ENCODE results near the gene SRBD1.

SRBD1 gene

DNA sequence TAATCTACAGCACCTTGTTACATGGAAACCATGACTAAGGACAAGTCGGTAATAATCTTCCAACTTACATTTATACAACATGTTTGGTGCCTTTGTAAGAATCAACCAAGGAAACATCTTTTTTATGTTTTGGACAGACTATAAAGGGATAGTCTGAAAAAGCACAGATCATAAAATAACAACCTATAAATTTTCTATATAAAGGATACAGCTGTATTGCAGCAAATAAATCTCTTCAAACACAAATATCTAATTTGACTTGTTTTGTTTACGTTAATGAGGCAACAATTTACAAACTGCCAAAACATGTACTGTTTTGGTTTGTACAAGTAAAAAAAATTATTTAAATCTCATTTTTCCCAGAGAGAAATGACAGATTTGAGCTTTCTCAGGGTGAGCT, 92.5 kb downstream of the SRBD1 start:
- Histone ChIP-seq H3K36me3 (ENCODE audit: insufficient read depth, low read length) (no peaks in the 10 kb centered on the region), H3K4me1 (ENCODE audit: insufficient read depth, low read length) (no peaks in the 10 kb centered on the region), H3K9me3 (ENCODE audit: control insufficient read depth, insufficient read depth, low read length) (no peaks in the 10 kb centered on the region), H3K9ac (ENCODE audit: low read depth, low read length) (no peak overlapping the region)

DNA sequence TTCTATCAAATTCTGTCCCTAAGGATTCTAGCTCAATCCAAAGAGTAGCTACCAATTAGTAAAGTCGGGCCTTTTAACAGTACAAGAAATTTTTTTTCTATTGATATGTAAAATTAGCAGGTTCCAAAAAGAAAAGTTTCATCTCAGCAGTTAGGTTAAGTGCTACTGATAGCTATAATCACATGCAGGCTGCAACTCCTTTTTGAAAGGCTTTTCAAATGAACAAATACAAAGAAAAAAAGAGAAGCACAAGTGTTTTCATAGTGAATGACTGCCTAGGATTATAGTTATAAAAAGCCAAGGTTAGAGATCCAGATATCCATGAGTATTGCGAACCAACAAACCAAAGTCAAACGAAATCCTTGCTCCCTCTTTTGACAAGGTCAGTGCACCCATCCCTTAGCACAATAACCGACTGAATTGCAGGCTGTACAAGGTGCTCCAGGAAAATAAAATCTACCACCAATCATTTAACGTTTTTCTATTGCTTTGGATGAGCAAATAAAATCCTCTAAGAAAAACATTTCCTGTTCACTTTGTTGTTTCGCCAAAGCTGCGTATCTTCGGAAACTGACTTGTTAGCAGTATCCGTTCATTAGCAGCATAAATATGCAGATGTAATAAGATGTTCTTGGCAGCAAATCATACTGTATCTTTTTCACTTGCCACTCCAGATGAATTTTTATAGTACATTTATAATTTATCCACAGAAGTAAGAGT, 100.2 kb downstream of the SRBD1 start:
- H3K36me3 ChIP-seq (ENCODE audit: insufficient read depth, low read length): no peaks in the 10 kb centered on the region
- peaks cover 18% of the 10 kb centered on the region; the same call in 1 of the 2 replicates for H3K4me1 ChIP-seq (ENCODE audit: insufficient read depth, low read length)
- H3K9me3 ChIP-seq (ENCODE audit: control insufficient read depth, insufficient read depth, low read length): no peaks in the 10 kb centered on the region
- H3K9ac ChIP-seq (ENCODE audit: low read depth, low read length): no peak overlapping the region

DNA sequence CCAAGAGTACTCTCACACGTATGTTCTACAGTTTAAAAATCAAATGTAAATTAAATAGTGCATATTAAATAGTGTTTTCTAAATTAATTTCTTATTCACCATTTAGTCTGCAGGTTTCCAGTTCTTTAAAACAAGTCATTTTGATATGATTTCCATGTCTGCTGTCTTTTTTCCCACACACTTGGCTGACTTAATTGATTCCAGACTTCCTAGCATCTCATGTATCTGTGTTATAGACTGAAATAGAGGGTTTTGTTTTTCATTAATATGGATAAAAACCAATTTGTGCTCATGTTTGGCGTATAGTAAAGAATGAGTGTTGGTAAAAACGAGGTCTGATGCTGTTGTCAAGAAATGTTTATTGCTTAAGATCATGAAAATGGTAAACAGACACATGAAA, 104.3 kb downstream of the SRBD1 start:
- Histone ChIP-seq H3K9me3 (ENCODE audit: control insufficient read depth, insufficient read depth, low read length) (no peaks in the 10 kb centered on the region; the same call in 1 of the 2 replicates), H3K4me1 (ENCODE audit: insufficient read depth, low read length) (peaks cover 11% of the 10 kb centered on the region; the same call in 1 of the 2 replicates), H3K9ac (ENCODE audit: low read depth, low read length) (no peak overlapping the region), H3K36me3 (ENCODE audit: insufficient read depth, low read length) (no peaks in the 10 kb centered on the region)

DNA sequence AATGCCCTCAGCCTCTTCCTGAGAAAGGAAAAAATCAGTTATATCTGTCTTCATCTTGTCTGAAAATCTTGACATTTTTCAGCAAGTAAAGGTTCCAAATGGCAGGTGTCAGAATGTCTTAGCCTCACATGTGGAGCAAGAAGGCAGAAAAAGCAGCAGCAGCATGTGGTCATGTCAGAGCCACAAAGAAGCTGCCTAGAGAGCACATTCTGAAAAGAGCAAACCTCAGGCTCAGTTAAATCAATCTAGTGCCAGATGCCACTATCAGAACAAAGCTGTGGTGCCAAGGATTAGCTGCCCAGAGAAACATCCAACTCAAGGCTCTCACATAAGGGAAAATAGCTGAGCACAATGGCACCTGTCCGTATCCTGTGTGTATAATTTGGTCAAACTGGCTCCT, 105.9 kb downstream of the SRBD1 start:
- H3K36me3 ChIP-seq (ENCODE audit: insufficient read depth, low read length): no peaks in the 10 kb centered on the region; the same call in 1 of the 2 replicates
- peaks cover 7% of the 10 kb centered on the region; the same call in 1 of the 2 replicates for H3K9me3 ChIP-seq (ENCODE audit: control insufficient read depth, insufficient read depth, low read length)
- no peaks in the 10 kb centered on the region for H3K4me1 ChIP-seq (ENCODE audit: insufficient read depth, low read length)
- H3K9ac ChIP-seq (ENCODE audit: low read depth, low read length): no peak overlapping the region

DNA sequence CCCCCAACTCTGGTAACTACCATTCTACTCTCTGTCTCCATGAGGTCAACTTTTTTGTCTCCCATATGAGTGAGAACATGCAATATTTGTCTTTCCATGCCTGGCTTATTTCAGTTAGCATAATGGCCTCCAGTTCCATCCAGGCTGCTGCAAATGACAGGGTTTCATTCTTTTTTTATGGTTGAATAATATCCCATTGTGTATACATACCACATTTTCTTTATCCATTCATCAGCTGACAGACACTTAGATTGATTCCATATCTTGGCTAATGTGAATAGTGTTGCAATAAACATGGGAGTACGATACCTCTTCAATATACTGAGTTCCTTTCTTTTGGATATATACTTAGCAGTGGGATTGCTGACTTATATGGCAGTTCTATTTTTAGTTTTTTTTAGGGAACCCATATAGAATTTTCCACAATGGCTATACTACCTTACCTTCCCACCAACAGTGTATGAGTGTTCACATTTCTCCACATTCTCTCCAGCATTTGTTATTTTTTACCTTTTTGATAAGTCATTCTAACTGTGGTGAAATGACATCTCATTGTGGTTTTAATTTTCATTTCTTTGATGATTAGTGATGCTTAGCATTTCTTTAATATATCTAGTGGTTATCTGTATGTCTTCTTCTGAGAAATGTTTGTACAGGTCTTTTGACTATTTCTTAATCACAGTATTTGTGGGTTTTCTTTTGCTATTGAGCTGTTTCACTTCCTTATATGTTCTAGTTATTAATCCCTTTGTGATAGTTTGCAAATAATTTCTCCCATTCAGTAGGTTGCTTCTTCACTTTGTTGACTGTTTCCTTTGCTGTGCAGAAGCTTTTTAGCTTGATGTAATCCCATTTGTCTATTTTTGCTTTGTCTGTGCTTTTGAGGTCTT, 112.2 kb downstream of the SRBD1 start:
- Histone ChIP-seq H3K36me3 (ENCODE audit: insufficient read depth, low read length) (no peaks in the 10 kb centered on the region; the same call in 1 of the 2 replicates), H3K4me1 (ENCODE audit: insufficient read depth, low read length) (no peaks in the 10 kb centered on the region; the same call in 1 of the 2 replicates), H3K9ac (ENCODE audit: low read depth, low read length) (no peak overlapping the region), H3K9me3 (ENCODE audit: control insufficient read depth, insufficient read depth, low read length) (peaks cover 7% of the 10 kb centered on the region; the same call in 1 of the 2 replicates)

DNA sequence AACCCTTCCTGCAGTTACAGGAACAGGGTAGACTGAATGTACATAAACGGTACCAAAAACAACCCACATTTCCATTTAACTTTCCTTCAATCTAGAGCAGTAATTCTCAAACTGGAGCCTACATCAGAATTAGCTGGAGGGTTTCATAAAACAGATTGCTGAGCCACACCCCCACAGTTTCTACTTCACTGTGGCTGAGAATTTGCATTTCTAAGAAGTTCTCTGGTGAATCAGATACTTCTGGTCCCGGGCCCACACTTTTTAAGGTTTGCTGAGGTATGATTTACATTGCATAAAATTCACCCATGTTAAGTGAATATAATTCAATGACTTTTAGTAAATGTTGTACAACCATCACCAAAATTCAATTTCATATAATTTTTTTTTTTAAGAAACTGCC, 113.7 kb downstream of the SRBD1 start:
- H3K4me1 ChIP-seq (ENCODE audit: insufficient read depth, low read length): no peaks in the 10 kb centered on the region; the same call in 1 of the 2 replicates
- H3K9me3 ChIP-seq (ENCODE audit: control insufficient read depth, insufficient read depth, low read length): 0 out of 2 replicates have a peak, but pooled peaks cover 7% of the 10 kb centered on the region
- no peaks in the 10 kb centered on the region; the same call in 1 of the 2 replicates for H3K36me3 ChIP-seq (ENCODE audit: insufficient read depth, low read length)
- H3K9ac ChIP-seq (ENCODE audit: low read depth, low read length): no peak overlapping the region

DNA sequence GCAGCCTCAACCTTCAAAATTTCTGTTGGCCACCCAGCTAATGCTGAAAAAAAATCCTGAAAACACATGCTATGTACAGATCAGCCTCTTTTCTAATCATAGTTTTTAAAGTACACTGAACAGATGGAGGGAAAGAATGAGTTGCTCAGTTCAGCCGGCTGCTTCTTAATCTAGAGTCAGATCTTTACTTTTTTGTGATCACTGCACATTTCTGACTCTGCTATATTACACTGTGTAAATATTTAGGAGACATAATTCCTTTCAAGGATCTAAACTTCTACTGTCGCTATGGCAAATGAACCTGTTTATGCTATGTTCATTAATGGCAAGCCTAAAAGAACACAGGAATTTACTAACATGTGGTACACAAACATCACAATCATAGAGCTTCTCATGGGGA, 114.2 kb downstream of the SRBD1 start:
- no peaks in the 10 kb centered on the region; the same call in 1 of the 2 replicates for H3K36me3 ChIP-seq (ENCODE audit: insufficient read depth, low read length)
- no peaks in the 10 kb centered on the region; the same call in 1 of the 2 replicates for H3K4me1 ChIP-seq (ENCODE audit: insufficient read depth, low read length)

DNA sequence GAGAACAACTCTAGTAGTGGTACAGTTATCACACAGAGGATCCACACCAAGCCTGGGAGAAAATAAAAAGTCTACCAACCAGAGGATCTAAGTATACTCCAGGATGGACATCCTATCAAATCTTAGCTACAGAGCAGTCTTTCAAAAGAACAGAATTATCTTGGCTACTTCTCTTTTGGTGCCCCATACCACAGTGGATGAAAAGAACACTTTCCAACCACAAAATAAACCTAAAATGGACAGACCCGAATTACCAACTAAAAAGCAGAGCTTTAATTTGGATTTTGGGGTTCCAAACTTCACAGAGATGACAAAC, 116.1 kb downstream of the SRBD1 start:
- Histone ChIP-seq H3K9ac (ENCODE audit: low read depth, low read length) (no peak overlapping the region), H3K9me3 (ENCODE audit: control insufficient read depth, insufficient read depth, low read length) (no peaks in the 10 kb centered on the region), H3K4me1 (ENCODE audit: insufficient read depth, low read length) (no peaks in the 10 kb centered on the region; the same call in 1 of the 2 replicates), H3K36me3 (ENCODE audit: insufficient read depth, low read length) (no peaks in the 10 kb centered on the region)

More for the DNA sequence above, 114.2 kb downstream of the SRBD1 start:
- Histone ChIP-seq H3K9ac (ENCODE audit: low read depth, low read length) (no peak overlapping the region), H3K9me3 (ENCODE audit: control insufficient read depth, insufficient read depth, low read length) (0 out of 2 replicates have a peak, but pooled peaks cover 7% of the 10 kb centered on the region)

DNA sequence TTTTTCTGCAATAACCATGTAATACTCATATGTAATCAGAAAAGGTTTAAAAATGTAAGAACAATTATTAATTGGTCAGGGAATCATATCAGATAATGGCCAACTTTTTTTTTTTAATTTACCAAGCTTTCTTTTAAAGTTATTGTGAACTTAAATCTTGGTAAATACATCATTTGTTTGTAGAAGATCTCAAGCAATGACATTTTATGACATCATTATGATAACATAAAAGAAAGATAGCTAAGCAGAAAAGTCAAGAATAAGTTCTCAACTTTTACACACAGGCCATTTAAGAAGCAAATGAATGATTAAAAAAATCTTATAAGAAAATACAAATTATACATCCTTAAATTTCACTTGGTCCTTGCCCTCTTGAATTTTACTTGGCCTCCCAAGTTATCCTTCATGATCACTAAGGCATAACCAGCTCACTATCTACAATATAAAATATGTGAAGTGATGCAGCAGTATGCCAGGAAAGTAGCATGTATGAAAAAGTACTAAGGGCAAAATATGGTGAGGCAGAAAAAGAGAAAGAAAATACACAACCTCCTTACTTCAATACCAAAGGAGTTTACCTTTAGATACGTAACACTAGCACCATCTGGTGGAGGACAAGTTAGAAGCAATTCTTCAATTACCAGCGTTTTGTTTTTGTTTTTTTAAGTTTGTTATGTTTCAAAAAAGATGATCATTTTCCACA, 116.6 kb downstream of the SRBD1 start:
- H3K9ac ChIP-seq (ENCODE audit: low read depth, low read length): no peak overlapping the region
- no peaks in the 10 kb centered on the region; the same call in 1 of the 2 replicates for H3K4me1 ChIP-seq (ENCODE audit: insufficient read depth, low read length)
- H3K9me3 ChIP-seq (ENCODE audit: control insufficient read depth, insufficient read depth, low read length): no peaks in the 10 kb centered on the region
- no peaks in the 10 kb centered on the region for H3K36me3 ChIP-seq (ENCODE audit: insufficient read depth, low read length)

DNA sequence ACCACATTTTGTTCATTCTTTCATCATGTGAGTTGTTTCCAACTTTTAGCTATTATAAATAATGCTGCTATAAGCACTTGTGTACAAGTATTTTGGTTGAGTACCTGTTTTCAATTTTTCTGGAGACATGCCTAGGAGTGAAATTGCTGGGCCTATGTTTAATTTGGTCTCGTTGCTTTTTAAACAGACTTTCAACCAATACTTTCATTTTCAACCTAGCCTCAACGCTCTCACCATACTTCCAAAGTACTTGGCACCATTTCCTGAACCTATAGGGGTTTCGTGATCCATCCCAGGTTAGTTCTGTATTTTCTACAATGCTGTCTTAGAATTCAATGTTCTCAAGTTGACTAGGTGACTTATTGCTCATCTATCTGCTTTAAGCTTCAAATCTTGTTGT, 126.1 kb downstream of the SRBD1 start:
- no peaks in the 10 kb centered on the region for H3K4me1 ChIP-seq (ENCODE audit: insufficient read depth, low read length)
- no peaks in the 10 kb centered on the region for H3K9me3 ChIP-seq (ENCODE audit: control insufficient read depth, insufficient read depth, low read length)
- no peaks in the 10 kb centered on the region for H3K36me3 ChIP-seq (ENCODE audit: insufficient read depth, low read length)
- no peak overlapping the region for H3K9ac ChIP-seq (ENCODE audit: low read depth, low read length)

DNA sequence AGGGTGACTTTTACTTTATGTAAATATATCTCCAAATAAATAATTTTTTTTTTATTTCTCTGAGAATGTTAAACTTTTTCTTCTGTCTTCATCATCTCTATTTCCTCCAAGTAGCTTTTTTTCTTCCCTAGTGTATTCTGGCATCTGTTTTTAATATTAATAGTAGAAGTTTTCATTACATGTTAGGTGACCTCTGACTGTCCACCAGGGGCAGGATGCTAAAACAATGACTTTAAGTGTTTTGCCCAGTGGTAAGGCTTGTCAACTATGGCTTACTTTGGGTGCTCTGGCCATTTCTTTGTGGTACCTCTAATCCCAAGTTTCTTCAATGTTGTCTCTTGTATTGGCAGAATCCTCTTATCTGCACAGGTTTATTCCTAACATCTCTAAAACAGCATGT, 127.1 kb downstream of the SRBD1 start:
- Histone ChIP-seq H3K36me3 (ENCODE audit: insufficient read depth, low read length) (no peaks in the 10 kb centered on the region; the same call in 1 of the 2 replicates), H3K9me3 (ENCODE audit: control insufficient read depth, insufficient read depth, low read length) (no peaks in the 10 kb centered on the region), H3K4me1 (ENCODE audit: insufficient read depth, low read length) (no peaks in the 10 kb centered on the region), H3K9ac (ENCODE audit: low read depth, low read length) (no peak overlapping the region)

DNA sequence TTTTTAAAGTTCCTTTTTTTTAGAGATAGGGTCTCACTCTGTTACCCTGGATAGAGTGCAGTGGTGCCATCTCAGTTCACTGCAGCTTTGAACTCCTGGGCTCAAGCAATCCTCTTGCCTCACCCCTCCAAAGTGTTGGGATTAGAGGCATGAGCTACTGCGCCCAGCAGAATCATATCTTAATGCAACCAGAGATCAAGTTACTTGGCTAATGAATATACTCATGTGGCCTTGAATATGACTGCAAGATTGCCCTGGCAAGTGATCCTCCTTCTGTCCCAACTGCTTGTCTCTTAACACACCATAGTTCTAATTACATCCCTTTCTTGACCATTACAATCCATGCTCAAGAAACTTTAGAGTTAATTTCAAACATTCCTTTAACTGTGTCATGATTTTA, 133.5 kb downstream of the SRBD1 start:
- Histone ChIP-seq H3K9ac (ENCODE audit: low read depth, low read length) (no peak overlapping the region), H3K36me3 (ENCODE audit: insufficient read depth, low read length) (no peaks in the 10 kb centered on the region; the same call in 1 of the 2 replicates), H3K4me1 (ENCODE audit: insufficient read depth, low read length) (no peaks in the 10 kb centered on the region), H3K9me3 (ENCODE audit: control insufficient read depth, insufficient read depth, low read length) (no peaks in the 10 kb centered on the region)

DNA sequence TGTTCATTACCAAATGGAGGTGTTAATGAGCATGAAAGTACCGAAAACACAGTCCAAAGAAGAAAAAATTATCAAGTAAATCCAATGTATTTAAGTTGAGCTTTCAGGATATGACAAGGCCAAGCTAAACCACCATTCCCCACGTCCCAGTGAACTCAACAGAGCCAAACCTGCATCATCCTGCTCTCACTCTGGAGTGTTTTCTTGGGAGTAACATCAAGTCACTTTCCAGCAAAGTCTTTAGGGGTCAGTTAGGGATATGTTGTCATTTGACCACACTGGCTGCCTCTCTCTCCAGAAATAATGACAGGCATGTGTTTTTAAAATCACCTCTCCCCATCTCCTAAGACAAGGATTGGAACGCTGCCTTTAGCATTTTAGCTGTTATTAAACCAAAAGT, 140.5 kb downstream of the SRBD1 start:
- H3K9ac ChIP-seq (ENCODE audit: low read depth, low read length): no peak overlapping the region
- H3K9me3 ChIP-seq (ENCODE audit: control insufficient read depth, insufficient read depth, low read length): no peaks in the 10 kb centered on the region
- H3K36me3 ChIP-seq (ENCODE audit: insufficient read depth, low read length): no peaks in the 10 kb centered on the region; the same call in 1 of the 2 replicates
- peaks cover 22% of the 10 kb centered on the region for H3K4me1 ChIP-seq (ENCODE audit: insufficient read depth, low read length)

All from ES-I3 (cell line).